MCF 10A (cell line): ENCODE measurements around the gene KCTD12. TPM values are rescaled to one million over a fixed set of nuclear protein-coding genes. Genes with fewer than 3 reads are reported as not detected.

Source experiments
- BruUV-seq: library from RNA; stranded (reverse); fragments of 400-500 nt; replicated peaks from 2 replicates; lab custom pipeline; 2021; lab: Mats Ljungman, UMichigan
- CTCF ChIA-PET: fragments of 300-600 bp; sonication (Branson Sonifier 250); formaldehyde crosslinking; extraction: SDS; loops from one replicate; lab custom pipeline; 2021; ENCODE audit warnings: antibody characterized with exemption, inconsistent platforms; lab: Yijun Ruan, JAX
- POLR2A ChIA-PET: fragments of 300-600, 350-650 bp; sonication (Branson Sonifier 250); formaldehyde crosslinking; extraction: SDS; loops from one replicate; lab custom pipeline; 2020; ENCODE audit warnings: antibody characterized with exemption, inconsistent platforms; lab: Yijun Ruan, JAX
- DNase-seq: peaks from one replicate; pipeline ENCODE4 v3.0.0-alpha.2; 2018; ENCODE audit not compliant: unreplicated experiment
- H3K27ac Mint-ChIP-seq: one replicate; pipeline ENCODE4 v1.8.0; 2022; ENCODE audit warnings: mild to moderate bottlenecking, low read depth, mixed read lengths; ENCODE audit not compliant: unreplicated experiment
- H3K27me3 Mint-ChIP-seq: one replicate; pipeline ENCODE4 v1.8.0; 2022; ENCODE audit warnings: mixed read lengths; ENCODE audit not compliant: insufficient read depth, unreplicated experiment
- H3K36me3 Mint-ChIP-seq: one replicate; pipeline ENCODE4 v1.8.0; 2022; ENCODE audit warnings: mild to moderate bottlenecking, moderate library complexity, mixed read lengths; ENCODE audit not compliant: insufficient read depth, unreplicated experiment
- H3K4me1 Mint-ChIP-seq: one replicate; pipeline ENCODE4 v1.8.0; 2022; ENCODE audit warnings: mixed read lengths; ENCODE audit not compliant: insufficient read depth, unreplicated experiment
- H3K4me3 Mint-ChIP-seq: one replicate; pipeline ENCODE4 v1.8.0; 2022; ENCODE audit warnings: mild to moderate bottlenecking, moderate library complexity, mixed read lengths; ENCODE audit not compliant: unreplicated experiment
- H3K9me3 Mint-ChIP-seq: one replicate; pipeline ENCODE4 v1.8.0; 2022; ENCODE audit warnings: mixed read lengths; ENCODE audit not compliant: unreplicated experiment
- intact Hi-C: fragments of 100-400 bp; cut with micrococcal nuclease; formaldehyde crosslinking; loops from 2 replicates; pipeline ENCODE4 v1.14.1; 2022
- total RNA-seq: library from RNA; stranded (reverse); gene quantifications from 2 replicates; pipeline ENCODE4 v1.2.3, GENCODE V29; 2022
- TF ChIP-seq, protein P1 (sequence below): fragments of 200-600 bp; IDR thresholded peaks from one replicate; pipeline ENCODE4 v1.8.0; 2022; ENCODE audit warnings: antibody characterized with exemption, mild to moderate bottlenecking; ENCODE audit not compliant: unreplicated experiment

Gene KCTD12
- total RNA-seq, 1 experiment from 2014 or later, result 15.8 TPM

DNA sequence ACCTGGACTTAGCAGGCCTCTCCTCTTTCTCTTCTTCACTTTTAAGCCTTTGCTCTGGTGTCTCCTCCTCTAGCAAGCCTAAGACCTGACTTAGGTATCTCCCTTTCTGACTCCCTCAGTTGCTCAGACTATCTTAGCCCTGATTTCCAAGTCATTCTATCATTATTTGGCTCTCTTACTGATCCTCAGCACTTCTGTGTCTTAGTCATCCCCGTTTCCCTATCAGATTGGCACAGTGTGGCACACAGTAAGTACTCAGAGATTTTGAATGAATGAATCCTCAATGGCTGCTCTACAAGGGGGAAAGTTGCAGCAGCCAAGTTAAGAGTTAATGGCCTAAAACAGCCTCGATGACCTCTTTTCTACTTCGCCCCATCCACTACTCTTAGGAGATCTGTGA lies 8.2 kb downstream of the KCTD12 start:
- TF ChIP-seq, protein P1, sequence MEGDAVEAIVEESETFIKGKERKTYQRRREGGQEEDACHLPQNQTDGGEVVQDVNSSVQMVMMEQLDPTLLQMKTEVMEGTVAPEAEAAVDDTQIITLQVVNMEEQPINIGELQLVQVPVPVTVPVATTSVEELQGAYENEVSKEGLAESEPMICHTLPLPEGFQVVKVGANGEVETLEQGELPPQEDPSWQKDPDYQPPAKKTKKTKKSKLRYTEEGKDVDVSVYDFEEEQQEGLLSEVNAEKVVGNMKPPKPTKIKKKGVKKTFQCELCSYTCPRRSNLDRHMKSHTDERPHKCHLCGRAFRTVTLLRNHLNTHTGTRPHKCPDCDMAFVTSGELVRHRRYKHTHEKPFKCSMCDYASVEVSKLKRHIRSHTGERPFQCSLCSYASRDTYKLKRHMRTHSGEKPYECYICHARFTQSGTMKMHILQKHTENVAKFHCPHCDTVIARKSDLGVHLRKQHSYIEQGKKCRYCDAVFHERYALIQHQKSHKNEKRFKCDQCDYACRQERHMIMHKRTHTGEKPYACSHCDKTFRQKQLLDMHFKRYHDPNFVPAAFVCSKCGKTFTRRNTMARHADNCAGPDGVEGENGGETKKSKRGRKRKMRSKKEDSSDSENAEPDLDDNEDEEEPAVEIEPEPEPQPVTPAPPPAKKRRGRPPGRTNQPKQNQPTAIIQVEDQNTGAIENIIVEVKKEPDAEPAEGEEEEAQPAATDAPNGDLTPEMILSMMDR, result no peak
- no peaks in the 10 kb centered on the region for H3K36me3 Mint-ChIP-seq
- peaks cover 21% of the 10 kb centered on the region for H3K4me1 Mint-ChIP-seq
- intact Hi-C loops, result no loop called here
- no TSS peak for BruUV-seq
- no peak overlapping the region for H3K4me3 Mint-ChIP-seq
- ChIA-PET CTCF (no interaction called here), POLR2A (interaction anchor here (0.9 kb wide), 1 partner anchor 112 kb away, joined by 4 read pairs; no protein-coding TSS in a partner anchor)
- peaks cover 7% of the 10 kb centered on the region for H3K9me3 Mint-ChIP-seq
- DNase-seq, result no peak
- no peaks in the 10 kb centered on the region for H3K27me3 Mint-ChIP-seq
- H3K27ac Mint-ChIP-seq, result no peak overlapping the region

DNA sequence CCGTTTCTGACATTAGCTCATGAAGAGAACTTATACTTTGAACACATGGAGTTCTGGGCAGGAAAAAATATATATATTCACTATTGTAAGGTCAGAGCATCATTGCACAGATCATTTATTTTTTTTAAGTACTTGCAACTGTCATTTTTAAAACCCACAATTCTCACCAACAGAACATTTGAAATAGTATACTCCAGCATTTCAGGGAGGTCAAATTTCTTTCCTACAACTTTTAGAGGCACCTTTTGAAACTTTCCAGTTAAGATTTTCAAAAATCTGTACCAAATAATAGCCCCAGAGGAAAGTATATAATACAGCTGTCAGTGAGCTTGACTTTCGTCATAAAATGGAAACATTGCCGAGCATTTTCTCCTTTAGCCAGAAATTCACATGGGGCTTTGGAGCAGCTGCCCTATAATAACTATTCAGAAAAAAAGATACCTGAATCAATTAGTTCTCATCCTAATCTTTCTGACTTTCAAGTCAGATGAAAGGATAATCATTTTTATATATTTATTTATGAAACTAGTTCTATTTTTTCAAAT lies 10.9 kb downstream of the KCTD12 start:
- DNase-seq, result no peak
- TF ChIP-seq, protein P1, result no peak
- intact Hi-C loops, result no loop called here
- CTCF ChIA-PET, result interaction anchor here (0.9 to 3.4 kb wide), 3 partner anchors 9 to 105 kb away, joined by 3 to 17 read pairs (median 5); no protein-coding TSS in a partner anchor
- BruUV-seq, result no TSS peak
- Mint-ChIP-seq H3K9me3 (peaks cover 7% of the 10 kb centered on the region), H3K27me3 (no peaks in the 10 kb centered on the region), H3K27ac (no peak overlapping the region), H3K4me3 (no peak overlapping the region), H3K4me1 (peaks cover 21% of the 10 kb centered on the region), H3K36me3 (no peaks in the 10 kb centered on the region)
- POLR2A ChIA-PET, result interaction anchor here (0.9 kb wide), 1 partner anchor 10 kb away, joined by 3 read pairs; no protein-coding TSS in a partner anchor

DNA sequence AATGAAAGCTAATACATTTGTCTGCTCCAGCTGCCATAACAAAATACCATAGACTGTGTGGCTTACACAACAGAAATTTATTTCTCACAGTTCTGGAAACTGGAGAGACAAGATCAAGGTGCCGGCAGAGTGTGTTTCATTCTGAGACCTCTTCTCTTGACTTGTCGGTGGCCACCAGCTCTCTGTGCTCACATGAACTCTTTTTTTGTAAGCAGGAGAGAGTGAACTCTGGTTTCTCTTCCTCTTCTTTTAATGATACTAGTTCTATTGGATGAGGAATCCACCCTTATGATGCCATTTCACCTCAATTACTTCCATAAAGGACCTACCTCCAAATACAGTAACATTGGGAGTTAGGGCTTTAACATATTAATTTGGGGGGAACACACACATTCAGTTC lies 11.7 kb downstream of the KCTD12 start:
- TF ChIP-seq, protein P1, result no peak
- BruUV-seq, result no TSS peak
- CTCF ChIA-PET, result interaction anchor here (0.6 to 3.4 kb wide), 4 partner anchors 10 to 1200 kb away, joined by 3 to 17 read pairs (median 4); no protein-coding TSS in a partner anchor
- intact Hi-C loops, result no loop called here
- DNase-seq, result no peak
- POLR2A ChIA-PET, result interaction anchor here (0.9 to 1.0 kb wide), 2 partner anchors 11 to 14 kb away, joined by 3 read pairs; no protein-coding TSS in a partner anchor
- Mint-ChIP-seq H3K27me3 (no peaks in the 10 kb centered on the region), H3K27ac (no peak overlapping the region), H3K36me3 (no peaks in the 10 kb centered on the region), H3K9me3 (peaks cover 7% of the 10 kb centered on the region), H3K4me3 (no peak overlapping the region), H3K4me1 (peaks cover 14% of the 10 kb centered on the region)

DNA sequence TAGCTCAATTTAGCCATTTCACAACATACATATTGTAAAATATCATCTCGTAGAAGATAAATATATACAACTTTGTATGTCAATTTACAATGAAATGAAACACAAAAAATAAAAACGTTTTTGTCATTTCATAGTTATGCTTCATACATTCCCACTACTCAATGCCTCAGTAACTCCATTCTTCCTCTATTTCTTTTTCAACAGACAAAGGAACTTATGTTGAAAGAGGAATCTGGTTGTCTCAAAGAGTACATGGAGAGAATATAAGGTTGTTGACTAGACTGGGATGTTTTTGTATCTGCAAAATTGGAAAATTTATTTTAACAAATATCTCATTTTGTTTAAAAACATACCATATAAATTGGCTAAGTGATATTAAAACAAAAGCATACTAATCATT lies 12.8 kb downstream of the KCTD12 start:
- Mint-ChIP-seq H3K27me3 (no peaks in the 10 kb centered on the region), H3K27ac (no peak overlapping the region)

More for the DNA sequence above, 12.8 kb downstream of the KCTD12 start:
- intact Hi-C loops, result no loop called here
- H3K4me3 Mint-ChIP-seq, result no peak overlapping the region
- H3K36me3 Mint-ChIP-seq, result no peaks in the 10 kb centered on the region
- H3K9me3 Mint-ChIP-seq, result peaks cover 7% of the 10 kb centered on the region
- no peak for DNase-seq
- ChIA-PET CTCF (interaction anchor here (0.7 to 3.4 kb wide), 4 partner anchors 11 to 130 kb away, joined by 3 to 17 read pairs (median 4); no protein-coding TSS in a partner anchor), POLR2A (interaction anchor here (0.6 kb wide), 2 partner anchors 116 to 1187 kb away, joined by 3 read pairs; no protein-coding TSS in a partner anchor)
- BruUV-seq, result no TSS peak
- H3K4me1 Mint-ChIP-seq, result peaks cover 6% of the 10 kb centered on the region
- TF ChIP-seq, protein P1, result no peak
